ENCODE data around the gene CAMTA1.

Gene CAMTA1

DNA sequence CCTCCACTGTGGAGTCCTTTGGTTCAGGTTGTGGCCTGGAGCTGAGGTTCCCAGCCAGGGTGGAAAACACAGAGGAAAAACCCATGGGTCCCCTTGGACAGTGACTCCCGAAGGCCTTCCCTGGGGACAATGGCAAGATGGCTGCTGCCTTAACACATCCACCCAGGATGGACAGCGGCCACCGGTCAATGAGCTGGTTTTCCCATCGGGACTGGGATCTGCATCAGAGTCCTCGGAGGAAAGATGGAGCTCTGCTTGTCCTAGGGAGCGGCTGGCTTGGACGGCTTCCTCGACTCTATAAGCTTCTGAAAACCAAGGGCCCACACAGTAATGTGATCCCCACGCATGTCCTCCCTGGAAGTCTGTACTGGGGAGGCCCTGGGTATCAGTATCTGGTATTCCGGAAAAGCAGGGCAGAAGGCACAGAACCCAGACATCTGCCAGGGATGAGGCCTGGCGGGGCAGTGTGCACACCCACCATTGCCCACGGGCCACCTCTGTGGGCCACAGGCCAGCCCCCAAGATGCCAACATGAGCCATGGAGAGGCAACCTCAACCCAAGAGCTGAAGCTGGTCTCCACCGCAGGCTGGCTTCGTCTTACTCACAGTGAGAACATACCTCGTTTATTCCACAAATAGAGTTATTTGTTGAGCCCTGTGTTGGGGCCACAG, 891.2 kb downstream of the CAMTA1 start:
- no peak overlapping the region for H3K4me3 ChIP-seq (ENCODE audit: low read depth in 1 of 2, low read length in 2 of 2)
- no peaks in the 10 kb centered on the region for H3K9me3 ChIP-seq (ENCODE audit: insufficient read depth, low read length, severe bottlenecking)
- H3K9ac ChIP-seq (ENCODE audit: low read depth, low read length), result no peak overlapping the region
- no peak for ATAC-seq (ENCODE audit: insufficient read depth, low read depth)
- no peak overlapping the region for H3K4me2 ChIP-seq (ENCODE audit: insufficient read depth, low read length)
- no peak overlapping the region for H3K27ac ChIP-seq (ENCODE audit: low read length)
- H4K20me1 ChIP-seq (ENCODE audit: insufficient read depth, low read length), result peaks cover 3% of the 10 kb centered on the region; the same call in 1 of the 2 replicates
- H3K79me2 ChIP-seq (ENCODE audit: insufficient read depth, low read length), result no peaks in the 10 kb centered on the region
- H3K36me3 ChIP-seq (ENCODE audit: insufficient read depth, low read length), result no peaks in the 10 kb centered on the region
- DNase-seq, result no peak
- TF ChIP-seq, protein P1, sequence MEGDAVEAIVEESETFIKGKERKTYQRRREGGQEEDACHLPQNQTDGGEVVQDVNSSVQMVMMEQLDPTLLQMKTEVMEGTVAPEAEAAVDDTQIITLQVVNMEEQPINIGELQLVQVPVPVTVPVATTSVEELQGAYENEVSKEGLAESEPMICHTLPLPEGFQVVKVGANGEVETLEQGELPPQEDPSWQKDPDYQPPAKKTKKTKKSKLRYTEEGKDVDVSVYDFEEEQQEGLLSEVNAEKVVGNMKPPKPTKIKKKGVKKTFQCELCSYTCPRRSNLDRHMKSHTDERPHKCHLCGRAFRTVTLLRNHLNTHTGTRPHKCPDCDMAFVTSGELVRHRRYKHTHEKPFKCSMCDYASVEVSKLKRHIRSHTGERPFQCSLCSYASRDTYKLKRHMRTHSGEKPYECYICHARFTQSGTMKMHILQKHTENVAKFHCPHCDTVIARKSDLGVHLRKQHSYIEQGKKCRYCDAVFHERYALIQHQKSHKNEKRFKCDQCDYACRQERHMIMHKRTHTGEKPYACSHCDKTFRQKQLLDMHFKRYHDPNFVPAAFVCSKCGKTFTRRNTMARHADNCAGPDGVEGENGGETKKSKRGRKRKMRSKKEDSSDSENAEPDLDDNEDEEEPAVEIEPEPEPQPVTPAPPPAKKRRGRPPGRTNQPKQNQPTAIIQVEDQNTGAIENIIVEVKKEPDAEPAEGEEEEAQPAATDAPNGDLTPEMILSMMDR (IDR thresholded peaks at IDR 0.05; ENCODE audit: borderline replicate concordance, extremely low read depth, low read length, poor library complexity, severe bottlenecking), result no peak
- no peak for TF ChIP-seq EZH2 (IDR thresholded peaks at IDR 0.05; ENCODE audit: borderline replicate concordance, low read depth, low read length, severe bottlenecking)
- H3K27me3 ChIP-seq (ENCODE audit: insufficient read depth, low read length, poor library complexity), result peaks cover 2% of the 10 kb centered on the region
- no peaks in the 10 kb centered on the region for H3K4me1 ChIP-seq (ENCODE audit: insufficient read depth, low read length)
- no peak overlapping the region for H2AFZ ChIP-seq (ENCODE audit: low read depth, low read length)

- DNase-seq (no peak), ATAC-seq (ENCODE audit: insufficient read depth, low read depth) (no peak)
- Histone ChIP-seq H3K4me1 (ENCODE audit: insufficient read depth, low read length) (no peaks in the 10 kb centered on the region), H3K27me3 (ENCODE audit: insufficient read depth, low read length, poor library complexity) (peaks cover 2% of the 10 kb centered on the region), H3K36me3 (ENCODE audit: insufficient read depth, low read length) (no peaks in the 10 kb centered on the region), H4K20me1 (ENCODE audit: insufficient read depth, low read length) (no peaks in the 10 kb centered on the region; the same call in 1 of the 2 replicates), H3K27ac (ENCODE audit: low read length) (no peak overlapping the region), H3K4me2 (ENCODE audit: insufficient read depth, low read length) (no peak overlapping the region), H3K9ac (ENCODE audit: low read depth, low read length) (no peak overlapping the region), H2AFZ (ENCODE audit: low read depth, low read length) (no peak overlapping the region), H3K4me3 (ENCODE audit: low read depth in 1 of 2, low read length in 2 of 2) (no peak overlapping the region), H3K9me3 (ENCODE audit: insufficient read depth, low read length, severe bottlenecking) (no peaks in the 10 kb centered on the region), H3K79me2 (ENCODE audit: insufficient read depth, low read length) (no peaks in the 10 kb centered on the region)
- no peak for TF ChIP-seq EZH2 (IDR thresholded peaks at IDR 0.05; ENCODE audit: borderline replicate concordance, low read depth, low read length, severe bottlenecking)
- TF ChIP-seq, protein P1 (IDR thresholded peaks at IDR 0.05; ENCODE audit: borderline replicate concordance, extremely low read depth, low read length, poor library complexity, severe bottlenecking), result no peak
Observed at GRCh38 chr1:7677111-7677510, 891.9 kb downstream of the CAMTA1 start.

- no peak overlapping the region for H3K27ac ChIP-seq (ENCODE audit: low read length)
- H3K4me2 ChIP-seq (ENCODE audit: insufficient read depth, low read length), result no peak overlapping the region
- no peak for DNase-seq
Observed at GRCh38 chr1:7677815-7678214, 892.6 kb downstream of the CAMTA1 start.

More at GRCh38 chr1:7677815-7678214, 892.6 kb downstream of the CAMTA1 start:
- H3K4me3 ChIP-seq (ENCODE audit: low read depth in 1 of 2, low read length in 2 of 2), result no peak overlapping the region
- TF ChIP-seq EZH2 (IDR thresholded peaks at IDR 0.05; ENCODE audit: borderline replicate concordance, low read depth, low read length, severe bottlenecking), result no peak
- TF ChIP-seq, protein P1 (IDR thresholded peaks at IDR 0.05; ENCODE audit: borderline replicate concordance, extremely low read depth, low read length, poor library complexity, severe bottlenecking), result no peak
- H3K9ac ChIP-seq (ENCODE audit: low read depth, low read length), result no peak overlapping the region
- peaks cover 3% of the 10 kb centered on the region; the same call in 1 of the 2 replicates for H4K20me1 ChIP-seq (ENCODE audit: insufficient read depth, low read length)
- H2AFZ ChIP-seq (ENCODE audit: low read depth, low read length), result no peak overlapping the region
- H3K36me3 ChIP-seq (ENCODE audit: insufficient read depth, low read length), result no peaks in the 10 kb centered on the region
- no peaks in the 10 kb centered on the region for H3K9me3 ChIP-seq (ENCODE audit: insufficient read depth, low read length, severe bottlenecking)
- H3K4me1 ChIP-seq (ENCODE audit: insufficient read depth, low read length), result no peaks in the 10 kb centered on the region
- H3K27me3 ChIP-seq (ENCODE audit: insufficient read depth, low read length, poor library complexity), result peaks cover 2% of the 10 kb centered on the region
- no peak for ATAC-seq (ENCODE audit: insufficient read depth, low read depth)
- no peaks in the 10 kb centered on the region for H3K79me2 ChIP-seq (ENCODE audit: insufficient read depth, low read length)

Data from DND-41 (cell line).